ENCODE results near the gene NARF.

The NARF gene

GRCh38 chr17:82434216-82434565 lies 24.4 kb upstream of the NARF start:
- no peak for DNase-seq

GRCh38 chr17:82435103-82435502 lies 23.4 kb upstream of the NARF start:
- no peak for DNase-seq

GRCh38 chr17:82435601-82436583 lies 22.6 kb upstream of the NARF start:
- DNase-seq, result no peak

DNA sequence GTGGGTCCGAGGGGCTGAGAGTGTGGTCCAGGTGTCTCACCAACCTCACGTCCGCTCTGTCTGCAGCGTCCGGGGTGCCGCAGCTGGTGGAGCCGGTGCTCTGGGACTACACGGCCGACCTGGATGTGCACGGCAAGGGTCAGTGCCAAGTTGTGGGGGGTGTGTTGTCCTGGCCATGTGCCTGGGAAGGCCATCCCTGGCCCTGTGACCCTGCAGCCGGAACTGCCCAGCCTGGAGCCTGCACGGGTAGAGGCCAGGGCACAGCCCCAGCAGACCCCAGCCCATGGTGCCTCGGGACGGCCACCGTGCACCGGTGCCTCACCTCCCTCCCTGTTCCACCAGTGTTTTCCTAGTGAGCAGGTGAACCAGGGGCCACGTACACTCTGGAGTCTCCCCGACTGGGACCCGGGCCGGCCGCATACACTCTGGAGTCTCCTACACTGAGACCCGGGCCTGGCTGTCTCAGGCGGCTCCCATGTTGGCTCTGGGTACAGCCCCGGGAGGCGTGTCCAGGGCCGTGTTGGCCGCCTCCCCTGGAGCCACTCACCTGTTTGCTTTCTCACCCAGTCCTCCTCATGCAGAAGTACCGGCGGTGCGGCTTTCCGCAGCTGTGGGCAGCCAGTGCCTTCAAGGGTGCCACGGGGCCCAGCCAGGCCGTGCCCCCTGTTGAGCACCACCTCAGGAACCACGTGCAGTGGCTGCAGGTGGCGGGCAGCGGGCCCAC lies 21.8 kb upstream of the NARF start:
- no peak for DNase-seq

- DNase-seq, result no peak
Observed at GRCh38 chr17:82437325-82437668, 21.2 kb upstream of the NARF start.

GRCh38 chr17:82438401-82439193 lies 19.9 kb upstream of the NARF start:
- no peak for DNase-seq

GRCh38 chr17:82439194-82439828 lies 19.2 kb upstream of the NARF start:
- no peak for DNase-seq

- no peak for DNase-seq
Observed at GRCh38 chr17:82439829-82440365, 18.6 kb upstream of the NARF start.

DNA sequence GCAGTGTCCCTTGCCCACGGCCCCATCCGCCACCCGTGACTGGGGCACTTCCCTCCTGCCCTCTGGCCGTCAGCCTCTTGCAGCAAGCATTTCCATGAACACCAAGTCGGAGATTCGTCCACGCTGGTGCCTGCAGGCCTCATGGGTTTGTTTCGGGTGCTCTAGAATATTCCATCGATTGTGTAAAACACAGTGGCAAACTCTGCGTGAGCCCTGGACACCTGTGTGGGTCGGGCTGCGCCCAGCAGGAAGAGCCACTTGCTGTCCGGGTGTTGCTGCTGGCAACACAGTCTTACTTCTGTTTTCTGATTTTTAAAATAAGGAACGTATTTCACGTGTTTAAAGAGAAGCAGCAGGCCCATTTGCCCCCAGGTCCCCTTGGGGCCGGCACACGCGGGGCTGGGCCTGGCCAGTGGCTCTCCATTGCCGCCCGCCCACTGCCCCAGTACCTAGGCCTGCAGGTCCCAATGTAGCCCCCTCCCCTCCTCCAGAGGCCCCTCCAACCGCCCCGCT lies 18.0 kb upstream of the NARF start:
- DNase-seq, result no peak

DNA sequence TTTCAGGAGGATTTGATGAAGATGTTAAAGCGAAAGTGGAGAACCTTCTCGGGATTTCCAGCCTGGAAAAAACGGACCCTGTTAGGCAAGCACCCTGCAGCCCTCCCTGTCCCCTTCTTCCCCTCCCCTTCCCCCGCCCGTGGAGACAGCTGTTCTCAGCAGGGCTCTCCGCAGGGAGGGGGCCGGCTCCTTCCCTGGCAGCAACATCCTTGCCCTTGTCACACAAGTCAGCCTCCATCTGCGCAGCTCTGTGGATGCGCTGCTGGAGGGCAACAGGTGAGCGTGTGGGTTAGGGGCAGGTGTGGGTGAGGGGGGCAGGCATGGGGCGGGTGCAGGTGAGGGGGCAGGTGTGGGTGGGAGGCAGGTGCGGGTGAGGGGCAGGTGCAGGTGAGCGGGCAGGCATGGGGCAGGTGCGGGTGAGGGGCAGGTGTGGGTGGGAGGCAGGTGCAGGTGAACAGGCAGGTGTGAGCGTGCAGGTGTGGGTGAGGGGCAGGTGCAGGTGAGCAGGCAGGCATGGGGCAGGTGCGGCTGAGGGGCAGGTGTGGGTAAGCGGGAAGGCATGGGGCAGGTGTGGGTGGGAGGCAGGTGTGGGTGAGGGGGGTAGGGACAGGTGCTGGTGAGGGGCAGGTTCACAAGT lies 17.4 kb upstream of the NARF start:
- no peak for DNase-seq

- no peak for DNase-seq
Observed at GRCh38 chr17:82441691-82442487, 16.7 kb upstream of the NARF start.

GRCh38 chr17:82442643-82443464 lies 15.7 kb upstream of the NARF start:
- DNase-seq, result no peak

- DNase-seq, result no peak
Observed at GRCh38 chr17:82443465-82444283, 14.9 kb upstream of the NARF start.

- DNase-seq, result no peak
Observed at GRCh38 chr17:82444284-82444893, 14.2 kb upstream of the NARF start.

GRCh38 chr17:82444941-82445521 lies 13.5 kb upstream of the NARF start:
- no peak for DNase-seq

- no peak for DNase-seq
Observed at GRCh38 chr17:82445542-82445941, 13.0 kb upstream of the NARF start.

DNA sequence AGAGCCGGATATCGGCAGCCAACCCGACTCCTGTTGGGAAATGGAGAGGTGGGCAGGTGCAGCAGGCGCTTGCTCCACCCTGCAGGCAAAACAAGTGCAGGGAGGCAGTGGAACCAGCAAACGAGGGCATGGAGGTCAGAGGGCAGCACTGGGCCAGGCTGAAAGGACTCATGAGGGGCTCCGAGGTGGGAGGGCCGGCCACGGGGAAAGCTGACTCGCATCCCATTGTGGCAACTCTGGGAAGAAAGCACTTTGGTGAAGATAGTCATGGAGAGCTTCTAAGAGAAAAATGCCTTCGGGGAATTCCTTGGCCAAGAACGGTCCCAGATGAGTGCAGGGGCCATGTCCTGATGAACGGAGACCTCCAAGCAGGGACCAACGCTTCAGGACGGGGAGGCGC lies 12.4 kb upstream of the NARF start:
- no peak for DNase-seq

GRCh38 chr17:82446649-82447048 lies 11.9 kb upstream of the NARF start:
- no peak for DNase-seq
